Calu3 (cell line): ENCODE data around the gene FAM107B. TPM values are rescaled to one million over a fixed set of nuclear protein-coding genes. Genes with fewer than 3 reads are reported as not detected.

Source experiments
- BruUV-seq: library from RNA; stranded (reverse); fragments of 400-500 nt; replicated peaks from 2 replicates; lab custom pipeline; 2021; lab: Mats Ljungman, UMichigan
- CTCF ChIA-PET: fragments of 300-600 bp; sonication (Branson Sonifier 250); formaldehyde crosslinking; loops from one replicate; lab custom pipeline; 2022; ENCODE audit warnings: antibody characterized with exemption; lab: Charles Lee
- DNase-seq: peaks from one replicate; pipeline ENCODE4 v3.0.0; 2022
- H3K27ac Mint-ChIP-seq: one replicate; pipeline ENCODE4 v1.8.0; 2022; ENCODE audit warnings: mixed read lengths; ENCODE audit not compliant: unreplicated experiment
- H3K27me3 Mint-ChIP-seq: one replicate; pipeline ENCODE4 v1.8.0; 2022; ENCODE audit warnings: mixed read lengths; ENCODE audit not compliant: unreplicated experiment
- H3K36me3 Mint-ChIP-seq: one replicate; pipeline ENCODE4 v1.8.0; 2022; ENCODE audit warnings: mild to moderate bottlenecking, moderate library complexity, mixed read lengths; ENCODE audit not compliant: insufficient read depth, unreplicated experiment
- H3K4me1 Mint-ChIP-seq: one replicate; pipeline ENCODE4 v1.8.0; 2022; ENCODE audit warnings: mild to moderate bottlenecking, low read depth, mixed read lengths; ENCODE audit not compliant: unreplicated experiment
- H3K4me3 Mint-ChIP-seq: one replicate; pipeline ENCODE4 v1.8.0; 2022; ENCODE audit warnings: mild to moderate bottlenecking, low read depth, moderate library complexity, mixed read lengths; ENCODE audit not compliant: unreplicated experiment
- H3K9me3 Mint-ChIP-seq: one replicate; pipeline ENCODE4 v1.8.0; 2022; ENCODE audit warnings: low read depth, mixed read lengths; ENCODE audit not compliant: unreplicated experiment
- CTCF ChIP-seq: fragments of 200-600 bp; IDR thresholded peaks from one replicate; pipeline ENCODE4 v1.8.0; 2022; ENCODE audit warnings: antibody characterized with exemption; ENCODE audit not compliant: unreplicated experiment
- intact Hi-C: fragments of 100-400 bp; cut with micrococcal nuclease; formaldehyde crosslinking; loops from one replicate; pipeline ENCODE4 v1.10.0; 2022; ENCODE audit not compliant: unreplicated experiment
- total RNA-seq: library from RNA; stranded (reverse); gene quantifications from 2 replicates; pipeline ENCODE4 v1.2.3, GENCODE V29; 2022

FAM107B gene
- total RNA-seq, 1 experiment from 2014 or later = 168 TPM

GRCh38 chr10:14658331-14659127 is 116.2 kb downstream of the FAM107B start:
- peaks cover 48% of the 10 kb centered on the region for H3K4me1 Mint-ChIP-seq
- intact Hi-C loops = loop anchor here (10.0 kb wide), 2 partner anchors 84 to 86 kb away; no protein-coding TSS in a partner anchor
- H3K27ac Mint-ChIP-seq = peak overlapping the region; percentile 76
- no TSS peak for BruUV-seq
- no peaks in the 10 kb centered on the region for H3K9me3 Mint-ChIP-seq
- CTCF ChIA-PET = interaction anchor here (0.6 to 1.3 kb wide), 3 partner anchors 11 to 84 kb away, joined by 3 to 4 read pairs (median 3); no protein-coding TSS in a partner anchor
- peak overlapping the region; percentile 1 for H3K4me3 Mint-ChIP-seq
- DNase-seq = peak; percentile 44
- H3K36me3 Mint-ChIP-seq = peaks cover 12% of the 10 kb centered on the region
- H3K27me3 Mint-ChIP-seq = no peaks in the 10 kb centered on the region
- TF ChIP-seq CTCF = no peak

GRCh38 chr10:14656052-14656730 is 118.5 kb downstream of the FAM107B start:
- Mint-ChIP-seq H3K4me3 (no peak overlapping the region), H3K4me1 (peaks cover 67% of the 10 kb centered on the region), H3K27ac (no peak overlapping the region), H3K36me3 (peaks cover 15% of the 10 kb centered on the region), H3K27me3 (no peaks in the 10 kb centered on the region), H3K9me3 (peaks cover 4% of the 10 kb centered on the region)
- DNase-seq = no peak
- TF ChIP-seq CTCF = no peak
- intact Hi-C loops = loop anchor here (10.0 kb wide), 2 partner anchors 81 to 89 kb away; no protein-coding TSS in a partner anchor
- CTCF ChIA-PET = no interaction called here
- no TSS peak for BruUV-seq

- no TSS peak for BruUV-seq
- Mint-ChIP-seq H3K4me1 (peaks cover 67% of the 10 kb centered on the region), H3K4me3 (peak overlapping the region; percentile 43), H3K9me3 (peaks cover 4% of the 10 kb centered on the region), H3K27me3 (no peaks in the 10 kb centered on the region), H3K27ac (peak overlapping the region; percentile 94), H3K36me3 (peaks cover 15% of the 10 kb centered on the region)
- CTCF ChIA-PET = no interaction called here
- intact Hi-C loops = loop anchor here (5.0 to 10.0 kb wide), 3 partner anchors 48 to 90 kb away; no protein-coding TSS in a partner anchor
- no peak for TF ChIP-seq CTCF
- DNase-seq = no peak
Measured at GRCh38 chr10:14654821-14655382, 119.8 kb downstream of the FAM107B start.
